Measurements from ENCODE around the gene HSF4. TPM values are rescaled to one million over a fixed set of nuclear protein-coding genes. Genes with fewer than 3 reads are reported as not detected.
A peak's percentile ranks its signal among the peaks of the same experiment; 100 is the strongest.

The HSF4 gene
- total and polyA plus RNA-seq, 2 of the 4 experiments (the other 2 are of a cell fraction), result 0.54 to 7.5 TPM

DNA sequence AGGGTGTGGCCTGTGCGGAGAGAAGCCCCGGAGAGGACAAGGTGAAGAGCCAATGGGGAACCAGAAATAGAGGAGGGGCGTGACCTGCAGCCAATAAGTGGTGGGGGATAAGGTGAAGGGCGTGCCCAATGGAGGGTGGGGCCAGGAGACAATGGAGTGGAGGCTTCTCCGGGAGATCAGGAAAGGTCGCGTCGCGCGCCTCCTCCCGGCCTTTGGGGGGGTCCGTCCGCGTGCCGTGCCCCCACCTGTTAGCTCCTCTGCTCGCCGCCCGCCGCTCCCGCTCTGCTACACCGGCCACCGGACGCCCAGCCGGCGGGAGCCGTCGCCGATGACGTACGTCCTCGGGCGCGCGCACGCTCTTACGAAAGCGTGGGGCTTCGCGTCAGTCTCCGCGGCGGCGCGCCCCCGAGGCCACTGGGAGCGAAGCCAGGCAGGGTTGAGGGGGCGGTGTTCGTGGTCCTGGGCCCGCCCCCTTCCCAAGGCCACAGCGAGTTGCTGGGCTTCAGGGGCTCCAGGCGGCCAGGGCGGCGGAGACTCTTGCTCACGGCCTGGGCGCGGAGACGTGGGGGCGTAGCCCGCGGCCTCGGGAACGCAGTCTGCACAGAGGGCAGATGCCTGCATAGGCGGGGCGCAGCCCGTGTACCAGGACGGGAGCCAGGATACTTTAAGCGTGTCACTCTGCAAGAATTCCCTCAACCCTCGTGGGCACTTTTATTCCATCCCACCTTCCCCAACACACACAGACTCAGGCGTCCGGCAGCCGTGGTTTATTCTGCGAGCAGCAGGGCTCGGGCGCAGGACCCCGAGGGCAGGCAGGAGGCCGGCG lies 19.3 kb downstream of the HSF4 start, which contains the start of gene MATCAP1:
Gene MATCAP1 (minus strand): TSS at position 337 of the 826 bp plus-strand sequence. CDS start 3,353 bp downstream, outside the sequence.
- ChIA-PET CTCF (no interaction called here), POLR2A (ENCODE audit: unreplicated experiment) (no interaction called here)
- dilution Hi-C loops (cut with HindIII; ENCODE audit: low sequenced_read_pairs, unreplicated experiment) (no loop called here), intact Hi-C loops (cut with micrococcal nuclease) (loop anchor here (10.0 kb wide), 1 partner anchor 169 kb away; no protein-coding TSS in a partner anchor), in situ Hi-C loops (cut with MboI; ENCODE audit: low sequenced_read_pairs) (no loop called here)
- Histone ChIP-seq H3K14ac (replicated peaks; ENCODE audit: low read depth, low read length) (peak within 1 kb of the TSS; percentile 88), H4K91ac (ENCODE audit: insufficient read depth, low read depth, low read length) (peak within 1 kb of the TSS; percentile 92; the same call in 1 of the 2 replicates), H3K27me3 (ENCODE audit: control insufficient read depth, insufficient read depth, low read length) (no peaks in the 10 kb centered on the region), H3K23ac (ENCODE audit: low read depth, low read length) (peak within 1 kb of the TSS; percentile 66; the same call in 1 of the 2 replicates), H2AFZ (replicated peaks; ENCODE audit: low read length, poor library complexity) (peak within 1 kb of the TSS; percentile 97), H2BK20ac (ENCODE audit: low read depth, low read length) (0 out of 2 replicates have a peak within 1 kb of the TSS, but pooled peaks have one; percentile 21), H3K4me3 (ENCODE audit: insufficient read depth, low read depth, low read length) (peak within 1 kb of the TSS; percentile 62), H2AK5ac (ENCODE audit: low read depth, low read length) (peak within 1 kb of the TSS; percentile 37; the same call in 1 of the 2 replicates), H2BK120ac (ENCODE audit: low read depth, low read length) (peak within 1 kb of the TSS; percentile 92), H3K56ac (ENCODE audit: extremely low read depth, insufficient read depth, low read length) (peak within 1 kb of the TSS; percentile 77), H3K9me3 (ENCODE audit: control insufficient read depth, insufficient read depth, low read length) (no peaks in the 10 kb centered on the region), H2AK9ac (replicated peaks; ENCODE audit: low read depth, low read length, poor library complexity) (peak within 1 kb of the TSS; percentile 68), H3K9ac (ENCODE audit: low read depth, low read length) (peak within 1 kb of the TSS; percentile 71), H3K9me1 (ENCODE audit: insufficient read depth, low read length) (peaks cover 13% of the 10 kb centered on the region), H2BK15ac (ENCODE audit: low read depth, low read length) (peak within 1 kb of the TSS; percentile 71; the same call in 1 of the 3 replicates), H4K5ac (ENCODE audit: low read depth, low read length) (peak within 1 kb of the TSS; percentile 19; the same call in 1 of the 2 replicates), H3K4ac (ENCODE audit: low read depth, low read length) (peak within 1 kb of the TSS; percentile 89), H3K36me3 (ENCODE audit: control insufficient read depth, insufficient read depth, low read length) (no peaks in the 10 kb centered on the region; the same call in 1 of the 2 replicates), H4K8ac (ENCODE audit: low read depth in 2 of 2, low read length in 2 of 2) (peak within 1 kb of the TSS; percentile 36 to 93), H3K4me1 (ENCODE audit: control insufficient read depth, insufficient read depth, low read length) (peaks cover 11% of the 10 kb centered on the region), H3K4me2 (ENCODE audit: low read depth, low read length) (peak within 1 kb of the TSS; percentile 65), H4K20me1 (ENCODE audit: insufficient read depth, low read length) (peaks cover 20% of the 10 kb centered on the region), H3K18ac (ENCODE audit: low read depth, low read length) (peak within 1 kb of the TSS; percentile 31; the same call in 1 of the 2 replicates), H2BK5ac (ENCODE audit: low read depth, low read length, poor library complexity, severe bottlenecking) (peak within 1 kb of the TSS; percentile 88), H3K79me1 (ENCODE audit: low read depth in 1 of 2, low read length in 2 of 2) (peaks cover 19 to 35% of the 10 kb centered on the region in 2 experiments), H3K27ac (ENCODE audit: insufficient read depth, low read length) (peak within 1 kb of the TSS; percentile 87)
- DNase-seq (peak; percentile 97), ATAC-seq (ENCODE audit: low read depth) (peak; percentile 91)
- BruUV-seq (replicated peaks), result no TSS peak
- 1% methylated on average over 48 of the region's 77 CpGs; no CpG with 5 or more reads in 1 of the 2 experiments for WGBS, 2 experiments (ENCODE audit: extremely low coverage in 2 of 2, insufficient read length in 1 of 2)
- TF ChIP-seq, protein P1, sequence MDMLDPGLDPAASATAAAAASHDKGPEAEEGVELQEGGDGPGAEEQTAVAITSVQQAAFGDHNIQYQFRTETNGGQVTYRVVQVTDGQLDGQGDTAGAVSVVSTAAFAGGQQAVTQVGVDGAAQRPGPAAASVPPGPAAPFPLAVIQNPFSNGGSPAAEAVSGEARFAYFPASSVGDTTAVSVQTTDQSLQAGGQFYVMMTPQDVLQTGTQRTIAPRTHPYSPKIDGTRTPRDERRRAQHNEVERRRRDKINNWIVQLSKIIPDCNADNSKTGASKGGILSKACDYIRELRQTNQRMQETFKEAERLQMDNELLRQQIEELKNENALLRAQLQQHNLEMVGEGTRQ (IDR thresholded peaks at IDR 0.05; ENCODE audit: low read depth, low read length), result peak; percentile 4; the same call in 1 of the 2 replicates
- TF ChIP-seq CHD1 (IDR thresholded peaks at IDR 0.05; ENCODE audit: low read depth, low read length) (peak; percentile 59; the same call in 1 of the 2 replicates), POLR2A (IDR thresholded peaks at IDR 0.05; ENCODE audit: low read depth, low read length) (peak; percentile 90), MAZ (IDR thresholded peaks at IDR 0.05; ENCODE audit: borderline replicate concordance, low read depth, low read length) (peak; percentile 63), MXI1 (IDR thresholded peaks at IDR 0.05; ENCODE audit: borderline replicate concordance, low read depth, low read length) (peak; percentile 79; the same call in 1 of the 2 replicates), BHLHE40 (IDR thresholded peaks at IDR 0.05; ENCODE audit: low read depth, low read length) (0 out of 2 replicates have a peak, but pooled peaks have one; percentile 14), CEBPB (IDR thresholded peaks at IDR 0.05; ENCODE audit: low read depth, low read length) (peak; percentile 93), SMC3 (IDR thresholded peaks at IDR 0.05; ENCODE audit: low read depth, low read length) (no peak)
- TF ChIP-seq, protein P2, sequence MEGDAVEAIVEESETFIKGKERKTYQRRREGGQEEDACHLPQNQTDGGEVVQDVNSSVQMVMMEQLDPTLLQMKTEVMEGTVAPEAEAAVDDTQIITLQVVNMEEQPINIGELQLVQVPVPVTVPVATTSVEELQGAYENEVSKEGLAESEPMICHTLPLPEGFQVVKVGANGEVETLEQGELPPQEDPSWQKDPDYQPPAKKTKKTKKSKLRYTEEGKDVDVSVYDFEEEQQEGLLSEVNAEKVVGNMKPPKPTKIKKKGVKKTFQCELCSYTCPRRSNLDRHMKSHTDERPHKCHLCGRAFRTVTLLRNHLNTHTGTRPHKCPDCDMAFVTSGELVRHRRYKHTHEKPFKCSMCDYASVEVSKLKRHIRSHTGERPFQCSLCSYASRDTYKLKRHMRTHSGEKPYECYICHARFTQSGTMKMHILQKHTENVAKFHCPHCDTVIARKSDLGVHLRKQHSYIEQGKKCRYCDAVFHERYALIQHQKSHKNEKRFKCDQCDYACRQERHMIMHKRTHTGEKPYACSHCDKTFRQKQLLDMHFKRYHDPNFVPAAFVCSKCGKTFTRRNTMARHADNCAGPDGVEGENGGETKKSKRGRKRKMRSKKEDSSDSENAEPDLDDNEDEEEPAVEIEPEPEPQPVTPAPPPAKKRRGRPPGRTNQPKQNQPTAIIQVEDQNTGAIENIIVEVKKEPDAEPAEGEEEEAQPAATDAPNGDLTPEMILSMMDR (conservative IDR thresholded peaks at IDR 0.05; ENCODE audit: low read depth, low read length), result no peak
